WTC11 (cell line): ENCODE data around the gene LDB3.

ENCODE experiments used
- CREB1 ChIP-seq: sonication (generic); formaldehyde crosslinking; IDR thresholded peaks from 2 replicates; pipeline ENCODE4 v1.8.0; 2023; ENCODE audit warnings: mild to moderate bottlenecking, missing genetic modification reagents
- FOXP1 ChIP-seq: sonication (generic); formaldehyde crosslinking; IDR thresholded peaks from 2 replicates; pipeline ENCODE4 v1.8.0; 2022; ENCODE audit warnings: missing genetic modification reagents, mild to moderate bottlenecking, moderate library complexity, borderline replicate concordance
- GTF2I ChIP-seq: fragments of 250-450 bp; sonication (Bioruptor Pico); conservative IDR thresholded peaks from 2 replicates; pipeline ENCODE4 v1.4.0; 2021; ENCODE audit warnings: mild to moderate bottlenecking
- NR1H2 ChIP-seq: sonication (generic); formaldehyde crosslinking; IDR thresholded peaks from 2 replicates; pipeline ENCODE4 v1.9.0; 2021; ENCODE audit warnings: mild to moderate bottlenecking, moderate library complexity, missing genetic modification reagents
- SMAD4 ChIP-seq: sonication (generic); formaldehyde crosslinking; IDR thresholded peaks from 2 replicates; pipeline ENCODE4 v1.8.0; 2022; ENCODE audit warnings: mild to moderate bottlenecking, missing genetic modification reagents
- SP1 ChIP-seq: sonication (generic); formaldehyde crosslinking; conservative IDR thresholded peaks from 2 replicates; pipeline ENCODE4 v1.8.1; 2022; ENCODE audit warnings: missing genetic modification reagents
- TCF7 ChIP-seq: sonication (generic); formaldehyde crosslinking; IDR thresholded peaks from 2 replicates; pipeline ENCODE4 v1.8.0; 2022; ENCODE audit warnings: mild to moderate bottlenecking, low read depth, missing genetic modification reagents, moderate library complexity
- TF ChIP-seq, protein P1 (sequence below): sonication (generic); formaldehyde crosslinking; IDR thresholded peaks from 2 replicates; pipeline ENCODE4 v1.8.0; 2022; ENCODE audit warnings: missing genetic modification reagents
- TF ChIP-seq, protein P2 (sequence below): sonication (generic); formaldehyde crosslinking; IDR thresholded peaks from 2 replicates; pipeline ENCODE4 v1.8.1; 2023; ENCODE audit warnings: mild to moderate bottlenecking, missing genetic modification reagents, moderate library complexity
- TF ChIP-seq, protein P3 (sequence below): fragments of 200-600 bp; IDR thresholded peaks from 2 replicates; pipeline ENCODE4 v1.8.0; 2022; ENCODE audit warnings: antibody characterized with exemption
- TF ChIP-seq, protein P4 (sequence below): sonication (generic); formaldehyde crosslinking; IDR thresholded peaks from 2 replicates; pipeline ENCODE4 v1.8.0; 2022; ENCODE audit warnings: mild to moderate bottlenecking, missing genetic modification reagents
- TF ChIP-seq, protein P5 (sequence below): sonication (generic); formaldehyde crosslinking; IDR thresholded peaks from 2 replicates; pipeline ENCODE4 v1.8.0; 2022; ENCODE audit warnings: mild to moderate bottlenecking, missing genetic modification reagents
- TF ChIP-seq, protein P6 (sequence below): sonication (generic); formaldehyde crosslinking; IDR thresholded peaks from 2 replicates; pipeline ENCODE4 v1.8.1; 2022; ENCODE audit warnings: mild to moderate bottlenecking, moderate library complexity, missing genetic modification reagents

DNA sequence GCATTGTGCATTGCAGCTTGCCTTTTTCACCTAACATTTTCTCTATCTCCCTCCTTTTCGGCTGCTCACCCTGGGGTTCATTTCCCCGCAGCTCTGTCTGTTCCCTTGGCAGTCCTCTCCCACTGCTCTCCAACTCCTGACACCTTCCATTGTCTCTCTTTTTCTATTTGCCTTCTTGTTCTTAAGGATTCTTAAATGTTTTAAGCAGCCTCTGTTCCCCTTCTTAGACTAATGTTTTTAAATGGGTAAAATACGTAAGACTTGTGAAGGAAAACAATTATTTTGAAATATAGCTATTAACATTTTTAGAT is 107.5 kb downstream of the LDB3 start:
- TF ChIP-seq, protein P1, sequence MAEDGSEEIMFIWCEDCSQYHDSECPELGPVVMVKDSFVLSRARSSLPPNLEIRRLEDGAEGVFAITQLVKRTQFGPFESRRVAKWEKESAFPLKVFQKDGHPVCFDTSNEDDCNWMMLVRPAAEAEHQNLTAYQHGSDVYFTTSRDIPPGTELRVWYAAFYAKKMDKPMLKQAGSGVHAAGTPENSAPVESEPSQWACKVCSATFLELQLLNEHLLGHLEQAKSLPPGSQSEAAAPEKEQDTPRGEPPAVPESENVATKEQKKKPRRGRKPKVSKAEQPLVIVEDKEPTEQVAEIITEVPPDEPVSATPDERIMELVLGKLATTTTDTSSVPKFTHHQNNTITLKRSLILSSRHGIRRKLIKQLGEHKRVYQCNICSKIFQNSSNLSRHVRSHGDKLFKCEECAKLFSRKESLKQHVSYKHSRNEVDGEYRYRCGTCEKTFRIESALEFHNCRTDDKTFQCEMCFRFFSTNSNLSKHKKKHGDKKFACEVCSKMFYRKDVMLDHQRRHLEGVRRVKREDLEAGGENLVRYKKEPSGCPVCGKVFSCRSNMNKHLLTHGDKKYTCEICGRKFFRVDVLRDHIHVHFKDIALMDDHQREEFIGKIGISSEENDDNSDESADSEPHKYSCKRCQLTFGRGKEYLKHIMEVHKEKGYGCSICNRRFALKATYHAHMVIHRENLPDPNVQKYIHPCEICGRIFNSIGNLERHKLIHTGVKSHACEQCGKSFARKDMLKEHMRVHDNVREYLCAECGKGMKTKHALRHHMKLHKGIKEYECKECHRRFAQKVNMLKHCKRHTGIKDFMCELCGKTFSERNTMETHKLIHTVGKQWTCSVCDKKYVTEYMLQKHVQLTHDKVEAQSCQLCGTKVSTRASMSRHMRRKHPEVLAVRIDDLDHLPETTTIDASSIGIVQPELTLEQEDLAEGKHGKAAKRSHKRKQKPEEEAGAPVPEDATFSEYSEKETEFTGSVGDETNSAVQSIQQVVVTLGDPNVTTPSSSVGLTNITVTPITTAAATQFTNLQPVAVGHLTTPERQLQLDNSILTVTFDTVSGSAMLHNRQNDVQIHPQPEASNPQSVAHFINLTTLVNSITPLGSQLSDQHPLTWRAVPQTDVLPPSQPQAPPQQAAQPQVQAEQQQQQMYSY, result no peak
- TF ChIP-seq, protein P2, sequence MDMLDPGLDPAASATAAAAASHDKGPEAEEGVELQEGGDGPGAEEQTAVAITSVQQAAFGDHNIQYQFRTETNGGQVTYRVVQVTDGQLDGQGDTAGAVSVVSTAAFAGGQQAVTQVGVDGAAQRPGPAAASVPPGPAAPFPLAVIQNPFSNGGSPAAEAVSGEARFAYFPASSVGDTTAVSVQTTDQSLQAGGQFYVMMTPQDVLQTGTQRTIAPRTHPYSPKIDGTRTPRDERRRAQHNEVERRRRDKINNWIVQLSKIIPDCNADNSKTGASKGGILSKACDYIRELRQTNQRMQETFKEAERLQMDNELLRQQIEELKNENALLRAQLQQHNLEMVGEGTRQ (CRISPR knock-in tag), result no peak
- TF ChIP-seq, protein P3, sequence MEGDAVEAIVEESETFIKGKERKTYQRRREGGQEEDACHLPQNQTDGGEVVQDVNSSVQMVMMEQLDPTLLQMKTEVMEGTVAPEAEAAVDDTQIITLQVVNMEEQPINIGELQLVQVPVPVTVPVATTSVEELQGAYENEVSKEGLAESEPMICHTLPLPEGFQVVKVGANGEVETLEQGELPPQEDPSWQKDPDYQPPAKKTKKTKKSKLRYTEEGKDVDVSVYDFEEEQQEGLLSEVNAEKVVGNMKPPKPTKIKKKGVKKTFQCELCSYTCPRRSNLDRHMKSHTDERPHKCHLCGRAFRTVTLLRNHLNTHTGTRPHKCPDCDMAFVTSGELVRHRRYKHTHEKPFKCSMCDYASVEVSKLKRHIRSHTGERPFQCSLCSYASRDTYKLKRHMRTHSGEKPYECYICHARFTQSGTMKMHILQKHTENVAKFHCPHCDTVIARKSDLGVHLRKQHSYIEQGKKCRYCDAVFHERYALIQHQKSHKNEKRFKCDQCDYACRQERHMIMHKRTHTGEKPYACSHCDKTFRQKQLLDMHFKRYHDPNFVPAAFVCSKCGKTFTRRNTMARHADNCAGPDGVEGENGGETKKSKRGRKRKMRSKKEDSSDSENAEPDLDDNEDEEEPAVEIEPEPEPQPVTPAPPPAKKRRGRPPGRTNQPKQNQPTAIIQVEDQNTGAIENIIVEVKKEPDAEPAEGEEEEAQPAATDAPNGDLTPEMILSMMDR, result no peak
- TF ChIP-seq, protein P4, sequence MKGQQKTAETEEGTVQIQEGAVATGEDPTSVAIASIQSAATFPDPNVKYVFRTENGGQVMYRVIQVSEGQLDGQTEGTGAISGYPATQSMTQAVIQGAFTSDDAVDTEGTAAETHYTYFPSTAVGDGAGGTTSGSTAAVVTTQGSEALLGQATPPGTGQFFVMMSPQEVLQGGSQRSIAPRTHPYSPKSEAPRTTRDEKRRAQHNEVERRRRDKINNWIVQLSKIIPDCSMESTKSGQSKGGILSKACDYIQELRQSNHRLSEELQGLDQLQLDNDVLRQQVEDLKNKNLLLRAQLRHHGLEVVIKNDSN (CRISPR knock-in tag), result no peak
- no peak for TF ChIP-seq TCF7 (CRISPR knock-in tag)
- TF ChIP-seq, protein P5, sequence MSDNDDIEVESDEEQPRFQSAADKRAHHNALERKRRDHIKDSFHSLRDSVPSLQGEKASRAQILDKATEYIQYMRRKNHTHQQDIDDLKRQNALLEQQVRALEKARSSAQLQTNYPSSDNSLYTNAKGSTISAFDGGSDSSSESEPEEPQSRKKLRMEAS (CRISPR knock-in tag), result no peak
- TF ChIP-seq, protein P6, sequence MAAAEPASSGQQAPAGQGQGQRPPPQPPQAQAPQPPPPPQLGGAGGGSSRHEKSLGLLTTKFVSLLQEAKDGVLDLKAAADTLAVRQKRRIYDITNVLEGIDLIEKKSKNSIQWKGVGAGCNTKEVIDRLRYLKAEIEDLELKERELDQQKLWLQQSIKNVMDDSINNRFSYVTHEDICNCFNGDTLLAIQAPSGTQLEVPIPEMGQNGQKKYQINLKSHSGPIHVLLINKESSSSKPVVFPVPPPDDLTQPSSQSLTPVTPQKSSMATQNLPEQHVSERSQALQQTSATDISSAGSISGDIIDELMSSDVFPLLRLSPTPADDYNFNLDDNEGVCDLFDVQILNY, result no peak
- TF ChIP-seq NR1H2, result no peak
- no peak for TF ChIP-seq CREB1 (CRISPR knock-in tag)
- no peak for TF ChIP-seq GTF2I
- no peak for TF ChIP-seq SMAD4 (CRISPR knock-in tag)
- no peak for TF ChIP-seq SP1 (CRISPR knock-in tag)
- TF ChIP-seq FOXP1, result no peak
